Measurements from ENCODE around the gene HIVEP3. TPM values are rescaled to one million over a fixed set of nuclear protein-coding genes. Genes with fewer than 3 reads are reported as not detected.

The HIVEP3 gene
- total RNA-seq, 2 donors from 2014 or later, result 2.3 to 12.8 TPM

- Histone ChIP-seq H3K4me3 (no peak overlapping the region), H3K27ac (no peak overlapping the region), H3K27me3 (replicated peaks; ENCODE audit: insufficient read depth) (no peaks in the 10 kb centered on the region), H3K36me3 (no peaks in the 10 kb centered on the region), H3K9me3 (no peaks in the 10 kb centered on the region), H3K4me1 (ENCODE audit: control insufficient read depth in 1 of 2, low read depth in 2 of 2) (no peaks in the 10 kb centered on the region)
- DNase-seq (ENCODE audit: low spot score) (no peak), ATAC-seq (ENCODE audit: insufficient number of reproducible peaks, low FRiP score, low read depth) (no peak)
- no peak for TF ChIP-seq CTCF (IDR thresholded peaks at IDR 0.05)
Measured at GRCh38 chr1:41653574-41653973, 265.1 kb downstream of the HIVEP3 start.

- no peaks in the 10 kb centered on the region for H3K4me1 ChIP-seq (ENCODE audit: control insufficient read depth in 1 of 2, low read depth in 2 of 2)
- DNase-seq (ENCODE audit: low spot score) (no peak), ATAC-seq (ENCODE audit: insufficient number of reproducible peaks, low FRiP score, low read depth) (no peak)
- H3K27ac ChIP-seq, result no peak overlapping the region
- no peaks in the 10 kb centered on the region for H3K36me3 ChIP-seq
- no peaks in the 10 kb centered on the region for H3K27me3 ChIP-seq (replicated peaks; ENCODE audit: insufficient read depth)
- no peaks in the 10 kb centered on the region for H3K9me3 ChIP-seq
- no peak overlapping the region for H3K4me3 ChIP-seq
- TF ChIP-seq CTCF (IDR thresholded peaks at IDR 0.05), result no peak
Measured at GRCh38 chr1:41652384-41653265, 266.1 kb downstream of the HIVEP3 start.

GRCh38 chr1:41650028-41650880, 268.5 kb downstream of the HIVEP3 start:
- DNase-seq (ENCODE audit: low spot score), result no peak
- Histone ChIP-seq H3K27me3 (replicated peaks; ENCODE audit: insufficient read depth) (no peaks in the 10 kb centered on the region), H3K9me3 (no peaks in the 10 kb centered on the region), H3K4me3 (no peak overlapping the region), H3K36me3 (no peaks in the 10 kb centered on the region), H3K27ac (no peak overlapping the region), H3K4me1 (ENCODE audit: control insufficient read depth in 1 of 2, low read depth in 2 of 2) (no peaks in the 10 kb centered on the region)
- no peak for TF ChIP-seq CTCF (IDR thresholded peaks at IDR 0.05)
- no peak for ATAC-seq (ENCODE audit: insufficient number of reproducible peaks, low FRiP score, low read depth)

- H3K27ac ChIP-seq, result no peak overlapping the region
- DNase-seq (ENCODE audit: low spot score) (no peak), ATAC-seq (ENCODE audit: insufficient number of reproducible peaks, low FRiP score, low read depth) (no peak)
- no peaks in the 10 kb centered on the region for H3K27me3 ChIP-seq (replicated peaks; ENCODE audit: insufficient read depth)
- H3K36me3 ChIP-seq, result no peaks in the 10 kb centered on the region
- TF ChIP-seq CTCF (IDR thresholded peaks at IDR 0.05), result no peak
- no peaks in the 10 kb centered on the region for H3K4me1 ChIP-seq (ENCODE audit: control insufficient read depth in 1 of 2, low read depth in 2 of 2)
- H3K9me3 ChIP-seq, result no peaks in the 10 kb centered on the region
- H3K4me3 ChIP-seq, result no peak overlapping the region
Measured at GRCh38 chr1:41649396-41650027, 269.2 kb downstream of the HIVEP3 start.

- Histone ChIP-seq H3K27me3 (replicated peaks; ENCODE audit: insufficient read depth) (no peaks in the 10 kb centered on the region), H3K4me1 (ENCODE audit: control insufficient read depth in 1 of 2, low read depth in 2 of 2) (no peaks in the 10 kb centered on the region), H3K4me3 (no peak overlapping the region), H3K9me3 (no peaks in the 10 kb centered on the region), H3K36me3 (no peaks in the 10 kb centered on the region), H3K27ac (no peak overlapping the region)
- TF ChIP-seq CTCF (IDR thresholded peaks at IDR 0.05), result no peak
- no peak for DNase-seq (ENCODE audit: low spot score)
- no peak for ATAC-seq (ENCODE audit: insufficient number of reproducible peaks, low FRiP score, low read depth)
Measured at GRCh38 chr1:41648844-41649243, 269.9 kb downstream of the HIVEP3 start.
